ENCODE data around the gene ATXN7.

The ATXN7 gene

DNA sequence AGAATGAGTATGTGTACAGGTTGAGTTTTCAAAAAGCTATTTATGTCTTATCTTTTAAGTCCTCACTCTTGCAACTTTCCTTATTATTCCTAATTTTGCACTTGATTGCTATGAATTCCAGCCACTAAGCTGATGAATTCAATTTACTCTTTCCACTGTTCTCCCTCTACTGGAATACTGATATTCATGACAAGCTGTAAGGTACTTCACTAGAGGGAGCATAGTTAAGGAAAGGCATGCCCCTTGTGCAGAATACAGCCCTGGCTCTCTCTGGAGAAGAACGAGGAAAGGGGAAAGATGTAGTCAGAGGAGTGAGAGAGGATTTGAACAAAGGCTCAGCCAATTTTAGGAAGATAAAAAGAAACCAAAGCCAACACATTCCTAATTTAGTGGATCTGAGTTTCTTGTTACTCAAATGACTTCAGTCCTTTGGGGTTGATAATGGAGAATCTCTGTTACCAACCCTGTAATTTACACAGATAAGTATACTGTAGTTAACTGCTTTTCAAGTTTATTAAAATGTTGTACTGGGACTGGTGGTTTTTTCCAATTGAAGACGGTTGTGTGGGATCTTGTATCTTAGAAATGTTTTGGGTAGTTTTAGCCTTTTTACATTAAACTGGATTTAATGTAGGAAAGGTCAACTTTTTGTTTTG, 44.5 kb downstream of the ATXN7 start:
- no peak for DNase-seq

DNA sequence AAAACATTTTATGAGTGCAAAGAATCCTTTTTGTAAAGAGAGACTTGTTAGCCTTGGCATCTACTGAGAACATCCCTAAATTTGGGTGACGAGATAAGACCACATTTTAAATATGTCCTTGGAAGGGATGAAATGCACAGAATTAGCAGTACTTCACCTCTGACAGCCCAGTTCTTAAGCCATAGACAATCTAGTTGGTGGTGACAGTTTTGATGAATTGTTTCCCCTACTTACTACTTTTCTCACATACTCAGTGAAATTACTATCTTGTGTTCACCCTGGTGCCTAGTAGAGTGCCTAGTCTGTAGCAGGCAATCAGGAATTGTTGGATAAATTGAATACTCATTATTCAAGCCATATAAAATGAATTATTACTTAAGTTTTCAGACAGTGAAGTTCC, 45.1 kb downstream of the ATXN7 start:
- no peak for DNase-seq

DNA sequence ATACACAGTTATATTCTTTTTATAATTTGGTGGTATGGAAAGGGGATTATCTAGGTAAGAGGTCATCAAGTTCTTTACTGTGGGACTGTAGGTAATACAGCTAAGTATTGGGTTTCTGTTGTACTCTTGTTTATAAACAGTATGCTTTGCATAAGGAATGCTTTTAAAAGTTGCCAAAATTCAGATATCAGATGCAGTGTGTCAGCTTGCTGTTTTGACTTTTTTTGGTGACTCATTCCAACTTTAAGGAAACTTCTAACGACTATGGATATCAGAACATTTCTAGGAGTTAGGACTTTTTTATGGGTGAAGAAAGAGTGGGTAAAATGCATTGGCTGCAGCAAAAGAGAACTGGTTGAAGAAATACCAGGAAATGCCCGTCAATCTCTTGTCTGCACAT, 45.8 kb downstream of the ATXN7 start:
- no peak for DNase-seq

DNA sequence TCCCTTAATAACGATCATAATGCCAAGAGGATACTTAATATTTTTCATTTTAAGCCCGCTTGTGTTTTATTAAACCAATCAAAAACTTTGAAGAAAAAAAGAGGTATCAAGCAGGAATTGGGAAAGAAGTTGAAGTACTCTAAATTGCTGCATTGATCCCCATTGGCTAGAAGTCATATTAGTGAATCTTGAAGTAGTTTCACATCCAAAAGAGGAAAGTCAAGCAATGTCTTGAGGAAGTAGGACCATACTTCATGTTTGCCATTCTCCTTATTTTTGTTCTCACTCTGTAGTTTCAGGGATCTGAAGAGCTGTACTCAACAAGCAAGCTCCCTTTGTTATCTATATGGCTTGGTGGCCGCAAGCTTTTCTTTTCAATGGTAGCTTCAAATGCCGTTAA, 46.3 kb downstream of the ATXN7 start:
- no peak for DNase-seq

DNA sequence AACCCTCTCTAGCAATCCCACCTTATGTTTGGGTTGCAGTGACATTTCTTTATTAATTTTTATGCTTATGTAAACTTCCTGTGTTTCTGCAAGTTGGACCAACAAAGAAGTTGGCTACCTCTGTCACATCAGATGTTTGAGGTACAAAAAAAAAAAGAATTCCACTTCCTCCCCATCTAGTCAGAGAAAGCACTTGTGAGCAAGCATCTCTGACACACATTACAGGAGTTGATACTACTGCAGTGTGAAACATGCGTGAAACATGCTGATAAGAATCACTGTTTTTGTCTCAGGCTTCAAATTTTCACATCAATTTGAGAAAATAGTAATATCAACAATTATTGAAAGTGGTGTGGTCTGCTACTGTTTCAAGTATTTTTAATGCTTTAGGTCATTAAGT, 47.2 kb downstream of the ATXN7 start:
- DNase-seq, result no peak

DNA sequence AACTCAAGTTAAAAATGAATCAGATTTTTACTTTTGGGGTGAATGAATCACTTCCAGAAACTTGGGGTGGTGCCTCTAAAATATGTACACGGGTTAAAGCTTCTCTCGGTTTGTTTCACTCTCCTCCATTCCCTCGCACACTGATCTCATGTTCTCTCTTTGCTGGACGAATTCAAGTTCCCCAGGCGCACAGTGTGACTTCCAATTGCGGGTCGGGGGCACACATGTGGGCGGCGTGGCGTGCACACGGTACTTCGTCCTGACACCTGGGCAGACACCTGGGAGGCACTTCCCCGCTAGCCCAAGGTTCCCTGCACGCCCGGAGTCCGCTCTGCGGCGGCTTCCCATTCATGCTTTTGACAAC, 47.8 kb downstream of the ATXN7 start:
- DNase-seq, result no peak

DNA sequence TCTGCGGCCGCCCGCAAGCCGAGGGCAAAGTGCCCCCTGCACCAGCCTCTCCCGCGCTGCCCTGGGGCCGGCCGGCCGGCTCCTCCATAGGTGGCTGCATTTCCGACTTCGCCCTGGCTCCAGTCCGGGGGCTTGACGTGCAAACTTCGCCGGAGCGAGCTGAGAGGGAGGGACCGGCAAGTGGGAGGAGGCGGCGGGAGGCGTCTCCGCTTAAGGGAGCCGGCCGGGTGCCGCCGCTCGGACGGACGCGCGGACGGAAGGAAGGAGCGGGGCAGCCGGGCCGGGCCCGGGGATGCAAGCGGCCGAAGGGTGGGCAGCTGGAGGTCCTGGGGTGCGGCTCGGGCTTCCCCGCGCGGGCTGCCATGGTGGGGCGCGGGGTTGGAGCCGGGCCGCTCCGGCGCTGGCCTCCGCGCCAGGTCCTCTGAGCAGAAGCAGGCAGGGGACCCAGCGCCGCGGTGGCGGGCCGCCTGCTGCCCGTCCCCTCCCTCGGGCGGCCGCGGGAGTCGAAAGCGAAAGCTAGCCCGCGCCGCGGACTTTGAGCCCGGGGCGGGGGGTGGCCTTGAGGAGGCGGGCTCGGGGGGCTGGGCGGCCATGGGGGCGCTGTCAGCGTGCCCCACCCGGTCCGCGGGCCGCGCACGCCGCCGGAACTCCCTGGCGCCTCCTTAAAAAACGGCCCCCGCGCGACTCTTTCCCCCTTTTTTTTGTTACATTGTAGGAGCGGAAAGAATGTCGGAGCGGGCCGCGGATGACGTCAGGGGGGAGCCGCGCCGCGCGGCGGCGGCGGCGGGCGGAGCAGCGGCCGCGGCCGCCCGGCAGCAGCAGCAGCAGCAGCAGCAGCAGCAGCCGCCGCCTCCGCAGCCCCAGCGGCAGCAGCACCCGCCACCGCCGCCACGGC, 48.5 kb downstream of the ATXN7 start, which contains the start of gene SCAANT1:
Gene SCAANT1 (minus strand): TSS at position 511 of the 895 bp plus-strand sequence.
- DNase-seq, result peak; percentile 73

DNA sequence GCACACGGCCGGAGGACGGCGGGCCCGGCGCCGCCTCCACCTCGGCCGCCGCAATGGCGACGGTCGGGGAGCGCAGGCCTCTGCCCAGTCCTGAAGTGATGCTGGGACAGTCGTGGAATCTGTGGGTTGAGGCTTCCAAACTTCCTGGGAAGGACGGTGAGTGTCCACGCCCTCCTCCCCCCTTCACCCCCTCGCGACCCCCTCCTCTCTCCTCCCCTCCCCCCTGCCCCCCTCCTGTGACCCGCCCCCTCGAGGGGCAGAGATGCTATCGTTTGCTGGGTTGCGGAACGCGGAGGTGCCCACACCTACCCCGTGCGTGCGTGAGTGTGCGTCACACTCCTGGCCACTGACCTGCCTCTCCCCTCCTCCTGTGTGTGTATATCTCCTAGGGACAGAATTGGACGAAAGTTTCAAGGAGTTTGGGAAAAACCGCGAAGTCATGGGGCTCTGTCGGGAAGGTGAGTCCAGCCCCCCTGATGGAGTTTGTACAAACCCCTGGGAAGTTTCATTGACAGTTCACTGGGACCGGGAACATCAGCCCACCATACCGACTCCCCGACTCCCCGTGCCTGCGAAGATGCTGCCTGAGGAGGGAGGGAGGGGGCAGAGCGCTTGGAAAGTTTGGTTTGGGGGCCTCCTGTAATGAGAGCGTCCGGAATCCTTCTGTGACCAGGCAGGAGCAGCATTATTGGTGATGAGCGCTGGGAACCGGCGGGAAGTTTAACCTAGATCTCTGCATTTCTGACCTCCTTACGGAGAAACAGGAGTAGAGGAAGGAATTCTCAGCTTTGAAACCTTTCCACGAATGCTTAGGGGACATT, 49.3 kb downstream of the ATXN7 start:
- DNase-seq, result peak; percentile 43

DNA sequence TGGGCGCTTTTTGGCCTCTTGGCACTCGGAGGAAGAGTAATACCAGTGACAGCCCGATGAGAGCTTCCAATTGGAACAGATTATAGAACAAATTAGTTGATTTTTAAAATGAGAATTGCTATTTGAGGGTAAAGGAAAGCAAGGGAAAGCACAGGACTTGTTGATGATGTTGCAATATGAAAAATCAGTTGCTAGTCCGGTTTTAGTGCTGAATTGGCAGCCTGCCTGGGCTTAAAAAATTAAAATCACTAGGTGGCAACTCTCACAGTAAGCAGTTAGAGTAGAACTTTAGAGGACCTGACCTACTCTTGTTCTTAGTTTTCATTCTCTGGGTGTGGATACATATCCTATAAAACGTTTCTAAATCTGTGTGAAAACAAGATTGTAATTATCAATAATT, 50.6 kb downstream of the ATXN7 start:
- no peak for DNase-seq

DNA sequence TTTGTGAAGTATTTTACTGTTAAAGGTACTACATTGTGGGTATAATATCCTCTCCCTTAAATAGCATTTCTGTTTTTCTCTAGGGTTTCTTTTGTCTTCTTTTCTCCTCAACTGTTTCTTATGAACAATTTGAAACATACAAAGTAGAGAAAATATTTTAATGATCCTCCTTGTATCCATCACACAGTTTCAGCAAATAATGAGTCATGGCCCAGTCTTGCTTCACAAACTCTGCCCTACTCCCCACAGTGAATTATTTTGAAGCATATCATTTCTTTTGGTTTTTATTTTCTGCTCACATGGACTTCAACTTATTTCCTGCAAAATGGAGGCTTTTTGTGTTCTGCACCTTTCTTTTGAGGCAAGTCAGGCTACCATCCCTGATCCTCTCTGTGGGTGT, 54.7 kb downstream of the ATXN7 start:
- DNase-seq, result no peak

DNA sequence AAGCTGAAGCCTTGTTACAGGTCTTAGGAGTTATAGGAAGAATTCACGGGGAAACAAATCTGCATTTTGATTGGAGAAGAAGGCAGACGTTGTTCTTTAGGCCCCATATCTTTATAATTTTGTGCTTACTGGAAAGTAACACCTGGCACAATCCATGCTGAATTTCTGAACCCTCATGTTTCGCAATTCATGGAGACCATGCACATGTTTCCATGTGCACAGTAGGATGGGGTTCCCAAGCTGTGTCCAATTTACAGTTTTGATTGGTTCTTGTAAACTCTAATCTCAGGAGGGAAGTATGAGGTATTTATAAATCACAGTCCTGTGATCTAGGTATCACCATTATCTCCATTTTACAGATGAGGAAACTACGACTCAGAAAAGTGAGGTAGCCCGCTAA, 56.3 kb downstream of the ATXN7 start:
- DNase-seq, result no peak

DNA sequence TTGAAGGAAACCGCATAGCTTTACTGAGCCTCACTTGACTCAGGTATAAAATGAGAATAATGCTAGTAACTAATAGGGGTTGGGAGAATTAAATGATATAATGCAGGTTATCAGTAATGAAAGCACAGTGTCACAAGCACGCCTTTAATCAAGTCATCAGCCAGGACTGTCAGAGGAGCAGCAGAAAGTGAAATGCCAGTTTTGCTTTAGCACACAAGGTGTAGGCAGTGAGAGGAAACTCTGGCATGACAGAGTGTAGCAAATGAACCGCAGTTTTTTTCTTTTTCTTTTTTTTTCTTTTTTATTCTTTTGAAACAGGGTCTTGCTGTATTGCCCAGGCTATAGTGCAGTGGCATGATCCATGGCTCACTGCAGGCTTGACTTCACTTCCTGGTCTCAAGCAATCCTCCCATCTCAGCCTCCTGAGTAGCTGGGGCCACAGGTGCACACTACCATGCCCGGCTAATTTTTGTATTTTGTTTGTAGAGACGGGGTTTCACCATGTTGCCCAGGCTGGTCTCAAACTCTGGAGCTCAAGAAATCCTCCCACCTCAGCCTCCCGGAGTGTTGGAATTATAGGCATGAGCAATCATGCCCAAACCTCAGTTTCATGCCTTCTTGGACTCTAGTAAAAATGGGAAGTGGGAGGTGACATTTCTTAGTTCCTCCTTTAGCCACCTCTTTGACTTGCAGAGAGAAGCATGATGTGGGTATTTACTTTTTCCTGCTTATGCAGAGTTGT, 58.2 kb downstream of the ATXN7 start:
- no peak for DNase-seq

DNA sequence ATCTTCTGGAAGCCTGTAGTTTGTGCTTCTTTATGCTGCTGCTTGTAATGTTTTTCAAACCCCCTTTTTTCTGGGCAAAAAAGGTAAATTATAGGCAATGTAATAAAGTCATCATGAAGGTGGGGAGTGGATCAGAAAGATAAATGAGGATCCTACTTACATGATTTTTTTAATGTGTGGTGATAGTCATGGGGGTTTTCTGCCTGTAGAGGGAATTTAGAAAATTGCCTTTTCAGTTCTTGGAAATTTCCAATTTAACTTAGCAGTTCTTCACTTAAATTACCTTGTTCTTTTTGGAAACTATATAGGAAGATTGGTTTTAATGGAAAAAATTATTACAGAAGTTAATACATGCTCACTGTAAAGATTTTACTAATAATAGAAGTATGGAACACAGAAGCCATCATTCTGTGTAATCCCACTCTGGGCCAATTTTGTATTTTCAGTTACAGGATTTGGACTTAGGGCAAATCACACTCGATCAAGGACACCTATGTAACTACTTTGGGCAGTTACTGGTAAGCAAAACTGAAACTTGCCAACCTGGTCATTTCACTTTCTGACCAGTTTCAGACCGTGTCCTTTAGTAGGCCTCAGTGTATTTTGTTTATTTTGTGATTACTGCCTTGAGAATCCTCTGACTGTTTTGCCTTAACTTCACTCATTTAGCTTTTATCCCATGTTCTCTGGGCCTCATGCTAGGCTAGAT, 59.0 kb downstream of the ATXN7 start:
- DNase-seq, result no peak

DNA sequence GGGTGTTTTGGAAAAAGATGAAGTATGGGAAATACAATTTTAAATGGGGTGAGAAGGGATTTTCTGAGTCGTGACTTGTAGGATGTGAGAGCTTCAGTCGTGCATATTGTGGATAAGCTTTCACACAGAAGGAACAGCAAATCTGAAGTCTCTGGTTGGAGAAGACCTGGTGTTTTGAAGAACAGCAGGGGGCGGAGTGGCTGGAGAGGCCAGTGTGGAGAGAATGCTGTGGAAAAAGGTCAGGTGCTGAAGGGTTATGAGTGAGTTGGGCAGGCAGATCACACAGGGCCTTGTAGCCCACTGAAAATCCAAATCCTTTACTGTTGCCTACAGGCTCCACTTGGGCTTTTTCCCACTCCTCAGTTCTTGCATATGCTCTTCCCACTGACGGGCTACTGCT, 62.6 kb downstream of the ATXN7 start:
- DNase-seq, result no peak

DNA sequence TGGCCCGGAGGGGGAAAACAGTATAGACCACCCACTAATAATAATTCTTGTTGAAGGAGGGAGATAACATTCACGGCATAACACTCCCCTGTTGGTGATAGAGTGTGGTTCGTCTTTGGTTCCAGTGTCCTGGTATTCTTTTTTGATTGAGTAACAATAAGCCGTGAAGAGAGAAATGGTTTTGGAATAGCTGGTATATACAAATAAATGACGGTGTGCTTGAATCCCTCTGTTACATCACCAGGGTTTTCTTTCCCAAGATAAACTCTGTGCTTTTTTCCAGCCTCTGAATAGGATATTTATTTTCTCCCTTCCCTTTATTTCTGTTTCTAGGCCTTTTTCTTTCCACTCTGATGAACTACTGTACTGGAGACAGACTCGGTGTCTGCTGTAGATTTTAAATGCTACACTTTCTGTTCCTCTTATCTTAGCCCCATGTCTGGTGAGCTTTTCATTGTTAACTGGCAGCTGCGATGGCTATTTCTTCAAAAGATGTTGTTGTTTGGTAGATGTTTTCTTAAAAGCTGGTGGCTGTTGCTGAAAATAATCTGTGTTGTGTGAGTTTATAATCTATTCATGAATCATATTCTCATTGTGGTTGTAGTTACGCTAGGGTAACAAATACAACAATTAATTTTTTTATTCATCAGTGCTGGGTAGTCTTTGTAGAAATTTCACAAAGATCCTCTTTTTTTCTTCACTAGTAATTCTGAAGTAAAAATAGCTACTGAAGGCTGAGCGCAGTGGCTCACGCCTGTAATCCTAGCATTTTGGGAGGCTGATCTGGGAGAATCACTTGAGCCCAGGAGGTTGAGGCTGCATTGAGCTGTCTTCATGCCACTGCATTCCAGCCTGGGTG, 64.0 kb downstream of the ATXN7 start:
- DNase-seq, result no peak

DNA sequence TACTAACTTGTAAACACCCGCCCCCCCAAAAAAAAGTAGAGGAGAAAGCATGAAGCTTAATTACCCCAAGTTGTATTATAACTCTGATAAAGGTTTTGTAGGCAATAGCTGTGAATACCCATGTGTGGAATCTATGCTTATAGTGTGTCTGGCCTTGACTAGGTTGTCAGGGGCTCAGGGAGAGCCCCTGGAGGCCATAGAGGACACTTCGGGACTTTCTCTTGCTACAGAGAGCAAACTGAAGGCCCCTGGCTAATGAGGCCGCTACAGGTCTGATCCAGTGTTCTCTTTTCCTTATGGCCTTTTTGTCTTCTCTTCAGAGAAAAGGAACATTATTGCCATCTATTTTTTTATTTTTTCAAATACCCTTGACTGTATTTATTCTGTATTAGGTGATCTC, 67.6 kb downstream of the ATXN7 start:
- no peak for DNase-seq

DNA sequence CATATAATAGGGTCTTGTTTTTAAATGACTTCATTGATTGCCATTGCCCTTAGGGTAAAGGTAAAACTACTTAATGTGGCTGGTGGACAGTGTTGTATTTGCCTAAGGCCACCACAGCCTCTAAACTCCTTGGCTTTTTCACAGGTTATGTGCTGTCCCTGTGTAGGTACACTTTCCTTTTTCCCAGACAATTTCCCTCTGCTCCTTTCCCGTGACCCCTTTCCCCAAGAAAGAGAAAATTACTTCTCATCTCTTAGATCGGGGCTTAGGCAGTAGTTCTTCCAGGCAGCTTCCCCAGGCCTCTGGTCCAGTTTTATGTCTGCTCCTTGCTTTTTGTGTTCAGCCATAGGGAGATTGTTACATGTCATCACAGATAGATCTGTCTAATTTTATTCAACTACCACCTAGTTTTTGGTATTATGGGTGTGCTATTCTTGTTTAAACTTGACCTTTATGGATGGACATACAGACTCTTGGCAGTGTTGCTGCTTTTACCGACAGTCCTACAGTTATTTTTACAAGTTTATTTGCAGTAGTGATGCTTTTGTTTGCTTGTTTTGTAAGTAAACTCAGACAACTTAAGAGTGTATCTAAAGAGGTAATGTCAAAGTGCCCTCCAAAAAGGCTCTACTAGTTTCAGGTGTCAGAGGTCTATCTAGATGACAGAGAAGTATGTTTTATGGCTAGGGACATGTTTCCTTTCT, 69.0 kb downstream of the ATXN7 start:
- no peak for DNase-seq

DNA sequence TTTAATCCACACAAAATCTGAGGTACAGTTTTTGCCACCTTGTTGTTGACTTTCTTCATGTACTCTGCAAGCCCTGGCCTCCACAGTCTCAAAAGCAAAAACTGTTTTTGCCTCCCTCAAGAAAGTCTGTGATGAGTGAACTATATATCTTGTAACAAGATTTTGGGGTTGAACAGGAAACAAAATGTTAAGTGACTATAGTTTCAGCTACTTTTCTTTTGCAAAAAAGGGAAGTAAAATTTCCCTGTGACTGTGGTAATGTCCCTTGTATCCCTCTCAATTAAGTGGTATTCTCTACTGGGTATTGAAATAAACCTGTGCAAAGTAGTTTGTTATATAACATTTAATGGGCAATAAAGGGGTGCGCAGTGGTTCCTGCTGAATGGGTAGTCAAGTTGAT, 69.8 kb downstream of the ATXN7 start:
- DNase-seq, result no peak

DNA sequence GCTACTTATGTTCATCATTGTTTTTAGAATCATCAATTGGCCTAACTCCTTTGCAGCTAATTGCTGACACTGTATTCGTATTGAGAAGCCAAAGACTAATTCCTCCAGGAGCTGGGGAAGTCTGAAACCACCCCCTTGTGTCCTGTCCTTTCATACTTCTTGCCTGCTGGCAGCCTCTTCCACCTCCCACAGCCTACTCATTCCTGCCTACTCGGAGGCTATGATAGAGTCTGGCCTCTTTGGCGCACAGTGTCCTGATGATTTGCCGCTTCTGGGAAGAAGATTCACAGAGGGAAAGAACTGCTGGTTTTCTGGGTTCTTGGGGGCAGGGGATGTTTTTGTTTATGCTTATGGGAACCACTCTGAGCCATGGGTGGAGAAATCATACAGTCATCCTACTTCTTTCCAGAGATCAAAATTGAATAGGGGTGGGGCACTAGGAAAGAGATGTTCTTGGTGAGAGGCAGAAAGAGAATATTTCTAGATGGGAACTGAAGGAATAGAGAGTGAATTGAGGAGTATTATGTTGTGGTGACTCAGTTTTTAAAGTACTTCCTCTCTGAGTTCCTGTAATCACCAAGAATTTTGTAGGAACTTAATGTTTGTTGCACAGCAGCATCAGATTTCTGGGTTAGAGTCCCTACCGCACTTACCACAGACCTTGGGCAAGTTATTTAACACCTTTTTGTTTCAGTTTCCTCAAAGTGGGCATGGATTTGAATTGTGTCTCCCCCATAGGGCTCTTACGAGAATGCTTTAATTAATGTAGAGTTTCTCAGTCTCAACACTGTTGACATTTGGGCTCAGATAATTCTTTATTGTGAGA, 70.6 kb downstream of the ATXN7 start:
- DNase-seq, result peak; percentile 16

DNA sequence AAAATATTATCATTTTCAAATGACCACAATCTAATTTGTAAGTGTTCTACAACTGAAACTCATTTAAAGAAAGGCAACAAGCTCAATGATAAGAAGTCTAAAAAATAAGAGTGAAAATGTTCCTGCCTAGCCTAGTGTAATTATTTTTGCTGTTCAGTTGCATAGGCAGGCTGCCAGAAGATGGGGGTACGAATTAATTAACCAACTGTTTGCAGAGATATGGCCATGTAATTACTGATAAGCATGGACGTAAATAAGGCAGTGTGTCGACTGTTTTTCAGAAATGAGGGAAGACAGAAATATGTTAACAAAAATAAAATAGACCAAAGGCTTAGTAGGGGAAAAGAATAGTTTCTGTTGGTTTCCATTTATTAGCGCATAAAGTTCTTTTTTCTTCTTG, 73.3 kb downstream of the ATXN7 start:
- no peak for DNase-seq
